Measurements from ENCODE around the gene PPM1G.
"Not testable (repeated sequence)": the region's sequence is repeated elsewhere in the genome, so short reads cannot be mapped to it uniquely, and the experiment has no call there.

PPM1G gene, protein sequence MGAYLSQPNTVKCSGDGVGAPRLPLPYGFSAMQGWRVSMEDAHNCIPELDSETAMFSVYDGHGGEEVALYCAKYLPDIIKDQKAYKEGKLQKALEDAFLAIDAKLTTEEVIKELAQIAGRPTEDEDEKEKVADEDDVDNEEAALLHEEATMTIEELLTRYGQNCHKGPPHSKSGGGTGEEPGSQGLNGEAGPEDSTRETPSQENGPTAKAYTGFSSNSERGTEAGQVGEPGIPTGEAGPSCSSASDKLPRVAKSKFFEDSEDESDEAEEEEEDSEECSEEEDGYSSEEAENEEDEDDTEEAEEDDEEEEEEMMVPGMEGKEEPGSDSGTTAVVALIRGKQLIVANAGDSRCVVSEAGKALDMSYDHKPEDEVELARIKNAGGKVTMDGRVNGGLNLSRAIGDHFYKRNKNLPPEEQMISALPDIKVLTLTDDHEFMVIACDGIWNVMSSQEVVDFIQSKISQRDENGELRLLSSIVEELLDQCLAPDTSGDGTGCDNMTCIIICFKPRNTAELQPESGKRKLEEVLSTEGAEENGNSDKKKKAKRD

DNA sequence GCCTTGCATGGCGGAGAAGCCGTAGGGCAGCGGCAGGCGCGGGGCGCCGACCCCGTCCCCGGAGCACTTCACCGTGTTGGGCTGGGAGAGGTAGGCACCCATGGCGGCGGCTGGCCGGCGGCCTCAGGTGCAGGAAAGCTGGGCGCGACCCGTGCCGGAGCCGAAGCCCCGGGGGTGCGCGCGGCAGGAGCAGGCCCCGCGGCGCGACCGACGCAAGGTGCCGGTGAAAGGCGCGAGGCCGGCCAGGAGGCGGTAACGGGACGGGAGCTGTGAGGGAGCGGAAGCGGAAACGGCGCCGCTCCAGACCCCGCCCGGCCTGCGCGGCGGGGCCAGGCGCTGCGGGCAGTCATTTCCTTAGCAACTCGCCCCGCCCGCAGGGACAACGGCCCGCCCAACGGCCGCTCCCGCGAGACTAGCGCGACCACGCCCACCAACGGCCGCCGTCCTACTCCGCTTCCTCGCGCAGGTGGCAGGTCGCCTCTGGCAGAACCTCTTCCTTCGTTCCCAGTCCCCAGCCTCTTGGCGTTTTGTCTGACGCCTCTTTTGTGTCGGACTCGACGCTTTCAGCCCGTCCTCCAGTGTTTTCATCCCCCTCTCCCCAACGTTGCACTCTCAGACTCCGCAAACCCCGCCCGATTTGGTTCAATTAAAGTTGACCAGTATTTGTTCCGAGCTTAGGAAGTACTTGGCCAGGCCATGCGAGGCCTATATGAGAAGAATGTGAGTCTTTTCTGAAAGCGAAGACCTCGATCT, at the start of gene PPM1G:
TSS of gene PPM1G (minus strand) at position 271 of the 753 bp plus-strand sequence. CDS start at position 102, 169 bp downstream.
- DNase-seq: peak; percentile 98

DNA sequence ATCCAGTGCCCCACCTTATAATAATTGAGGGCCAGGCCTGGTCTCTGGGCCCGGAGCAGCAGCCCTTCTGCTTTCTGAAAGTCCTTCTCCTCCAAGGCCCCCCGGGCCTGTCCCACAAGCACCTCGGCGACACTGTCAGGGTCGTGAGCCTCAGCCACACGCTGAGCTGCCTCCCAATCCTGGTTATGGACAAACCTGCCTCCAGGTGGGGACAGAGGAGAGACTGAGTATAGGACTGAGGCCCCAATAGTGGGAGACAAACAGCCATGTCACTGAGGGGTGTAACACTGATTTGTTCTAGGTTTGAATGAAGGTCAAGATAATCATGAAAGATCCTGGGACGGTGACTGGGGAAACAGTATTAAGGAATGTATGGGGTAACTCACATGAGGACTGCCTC, 44.6 kb upstream of the PPM1G start:
- no peak for DNase-seq

DNA sequence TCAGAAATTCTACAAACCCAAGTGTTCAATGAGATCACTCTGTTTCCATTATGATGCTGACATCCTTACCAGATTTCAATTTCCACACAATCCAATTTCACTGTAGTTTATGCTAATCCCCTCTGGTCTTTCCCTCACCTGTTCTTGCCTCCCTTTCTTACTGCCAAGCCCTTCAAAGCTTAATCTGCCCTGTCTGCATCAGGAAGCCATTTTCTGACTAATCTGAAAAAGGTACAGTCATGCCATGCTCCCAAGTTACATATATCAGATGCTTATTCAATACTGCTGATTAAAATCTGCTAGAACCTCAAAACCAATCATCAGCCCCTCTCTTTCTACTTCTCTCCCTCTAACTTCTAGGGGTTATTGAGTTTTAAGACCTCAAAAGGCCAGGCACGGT, 41.7 kb upstream of the PPM1G start:
- DNase-seq: no peak

DNA sequence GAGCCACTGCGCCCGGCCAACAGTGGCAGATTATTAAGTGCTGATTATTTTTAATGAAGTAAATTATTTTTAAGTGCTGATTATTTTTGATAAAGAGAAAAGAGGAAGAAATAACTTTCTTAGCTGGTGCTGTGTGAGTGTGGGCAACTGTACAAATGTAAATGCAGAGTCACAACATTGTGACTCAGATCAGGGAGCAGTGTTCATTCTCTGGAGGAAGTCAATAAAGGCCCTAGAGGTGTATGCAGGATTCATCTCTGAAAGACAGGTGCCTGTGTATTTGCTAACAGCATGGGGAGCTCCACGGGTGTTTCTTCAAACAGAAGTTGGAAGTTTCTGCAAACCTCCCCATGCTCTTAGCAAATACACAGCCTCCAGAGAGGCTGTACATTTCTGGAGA, 39.0 kb upstream of the PPM1G start:
- DNase-seq: no peak

DNA sequence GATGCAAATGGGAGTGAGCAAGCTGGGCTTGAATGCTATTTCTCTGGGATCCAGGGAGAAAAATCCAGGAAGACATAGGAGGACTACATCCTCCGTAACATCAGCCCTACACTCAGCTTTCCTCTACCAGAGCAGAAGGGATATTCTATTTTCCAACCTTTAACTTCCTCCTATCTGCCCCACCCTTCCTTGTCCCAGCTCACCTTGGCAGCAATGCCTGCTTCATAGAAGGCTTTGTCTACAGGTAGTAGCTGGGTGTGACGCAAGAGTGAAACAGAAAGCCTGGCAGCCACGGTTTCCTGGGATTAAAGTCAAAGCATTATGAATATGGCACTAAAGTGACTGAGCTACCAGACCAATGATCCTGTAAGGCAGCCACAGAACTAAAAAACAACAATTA, 36.7 kb upstream of the PPM1G start:
- no peak for DNase-seq

DNA sequence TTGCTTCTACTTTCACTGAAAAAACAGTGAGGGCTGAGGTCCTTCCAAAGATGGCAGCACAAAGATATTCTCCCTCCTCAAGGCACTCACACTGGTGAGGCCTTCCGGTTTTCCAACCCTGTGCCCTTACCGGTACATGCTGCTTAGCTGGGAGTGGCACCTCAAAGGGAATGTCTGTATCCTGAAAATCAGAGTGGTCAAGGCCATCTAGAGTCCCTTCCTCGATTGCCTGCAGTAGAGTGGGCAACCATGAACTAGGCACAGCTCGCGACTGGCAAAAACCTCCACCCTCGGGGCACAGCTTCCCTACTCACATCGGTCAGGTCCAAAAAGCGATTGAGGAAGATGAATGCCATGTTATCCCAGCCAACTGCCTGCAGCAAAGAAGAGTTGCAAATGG, 36.2 kb upstream of the PPM1G start:
- DNase-seq: no peak

DNA sequence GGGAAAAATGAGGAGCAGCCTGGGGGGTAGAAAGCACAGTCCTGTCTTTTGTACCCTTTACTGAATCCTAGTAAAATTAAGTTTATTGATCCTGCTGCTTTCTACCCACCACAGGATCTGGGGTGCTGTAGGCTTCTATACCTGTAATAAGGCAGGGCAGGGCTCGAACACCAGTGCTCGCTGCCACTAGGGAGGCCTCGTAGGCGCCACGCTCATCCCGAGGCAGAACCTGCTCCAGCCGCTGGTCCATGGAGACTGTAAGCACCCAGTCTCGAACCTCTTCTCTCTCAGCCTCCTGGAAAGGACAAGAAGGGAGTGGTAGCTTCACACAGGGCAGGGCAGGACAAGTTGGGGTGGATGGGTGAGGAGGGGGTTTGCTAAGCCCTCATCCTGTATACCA, 35.8 kb upstream of the PPM1G start:
- no peak for DNase-seq

DNA sequence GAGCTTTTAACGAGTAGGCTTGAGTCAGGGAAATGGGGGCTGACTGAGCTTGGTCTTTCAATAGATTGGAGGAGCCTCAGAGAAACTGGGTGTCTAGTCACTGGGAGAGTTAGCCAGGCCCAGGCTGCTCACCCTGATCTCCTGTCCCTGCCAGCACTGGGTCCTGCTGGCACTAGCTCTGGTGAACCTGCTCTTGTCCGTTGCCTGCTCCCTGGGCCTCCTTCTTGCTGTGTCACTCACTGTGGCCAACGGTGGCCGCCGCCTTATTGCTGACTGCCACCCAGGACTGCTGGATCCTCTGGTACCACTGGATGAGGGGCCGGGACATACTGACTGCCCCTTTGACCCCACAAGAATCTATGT, 33.5 kb upstream of the PPM1G start:
- no peak for DNase-seq

DNA sequence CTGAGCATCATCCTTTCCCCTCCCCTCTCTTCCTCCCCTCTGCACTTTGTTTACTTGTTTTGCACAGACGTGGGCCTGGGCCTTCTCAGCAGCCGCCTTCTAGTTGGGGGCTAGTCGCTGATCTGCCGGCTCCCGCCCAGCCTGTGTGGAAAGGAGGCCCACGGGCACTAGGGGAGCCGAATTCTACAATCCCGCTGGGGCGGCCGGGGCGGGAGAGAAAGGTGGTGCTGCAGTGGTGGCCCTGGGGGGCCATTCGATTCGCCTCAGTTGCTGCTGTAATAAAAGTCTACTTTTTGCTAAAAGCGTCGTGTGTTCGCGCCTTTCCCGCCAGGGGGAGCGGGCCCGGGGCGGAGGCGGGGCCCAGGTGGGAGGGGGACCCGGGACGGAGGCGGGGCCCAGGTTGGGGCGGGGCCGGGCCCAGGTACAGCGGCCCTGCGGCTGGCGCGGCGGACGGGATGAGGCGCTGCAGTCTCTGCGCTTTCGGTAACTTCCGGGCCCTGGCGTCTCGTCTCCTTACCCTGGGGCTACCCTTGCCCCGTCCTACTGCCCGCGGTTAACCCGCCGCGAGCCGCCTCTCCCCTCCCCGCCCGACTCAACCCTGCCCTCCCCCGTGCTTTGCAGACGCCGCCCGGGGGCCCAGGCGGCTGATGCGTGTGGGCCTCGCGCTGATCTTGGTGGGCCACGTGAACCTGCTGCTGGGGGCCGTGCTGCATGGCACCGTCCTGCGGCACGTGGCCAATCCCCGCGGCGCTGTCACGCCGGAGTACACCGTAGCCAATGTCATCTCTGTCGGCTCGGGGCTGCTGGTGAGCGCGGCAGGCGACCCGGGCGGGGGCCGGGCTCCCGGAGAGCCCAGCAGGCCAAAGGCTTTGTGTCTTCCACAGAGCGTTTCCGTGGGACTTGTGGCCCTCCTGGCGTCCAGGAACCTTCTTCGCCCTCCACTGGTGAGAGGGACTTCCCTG, 32.8 kb upstream of the PPM1G start, which contains the start of gene KRTCAP3:
TSS of gene KRTCAP3 (plus strand) at position 424 of the 962 bp plus-strand sequence. CDS start at position 456, 32 bp downstream.
- no peak for DNase-seq

DNA sequence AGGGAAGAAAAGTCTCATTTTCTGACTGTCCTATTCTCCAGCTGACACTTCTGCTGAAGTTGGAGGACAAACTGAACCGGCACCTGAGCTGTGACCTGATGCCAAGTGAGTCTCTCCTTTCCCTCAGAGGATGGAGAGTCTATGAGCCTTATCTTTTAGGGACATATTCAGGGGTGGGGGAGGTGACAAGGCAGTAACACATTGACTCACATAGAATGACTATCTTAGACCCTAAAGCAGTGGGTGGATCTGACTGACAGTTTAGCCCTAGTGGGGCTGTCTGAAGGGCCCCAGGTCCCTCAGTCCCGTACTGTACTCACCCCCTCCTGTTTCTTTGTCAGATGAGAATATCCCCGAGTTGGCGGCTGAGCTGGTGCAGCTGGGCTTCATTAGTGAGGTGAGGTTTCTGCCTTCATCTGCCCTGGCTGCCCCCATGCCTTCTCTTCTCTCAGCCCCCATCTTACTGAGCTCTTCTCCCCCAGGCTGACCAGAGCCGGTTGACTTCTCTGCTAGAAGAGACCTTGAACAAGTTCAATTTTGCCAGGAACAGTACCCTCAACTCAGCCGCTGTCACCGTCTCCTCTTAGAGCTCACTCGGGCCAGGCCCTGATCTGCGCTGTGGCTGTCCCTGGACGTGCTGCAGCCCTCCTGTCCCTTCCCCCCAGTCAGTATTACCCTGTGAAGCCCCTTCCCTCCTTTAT, 32.0 kb upstream of the PPM1G start:
- DNase-seq: peak; percentile 25

DNA sequence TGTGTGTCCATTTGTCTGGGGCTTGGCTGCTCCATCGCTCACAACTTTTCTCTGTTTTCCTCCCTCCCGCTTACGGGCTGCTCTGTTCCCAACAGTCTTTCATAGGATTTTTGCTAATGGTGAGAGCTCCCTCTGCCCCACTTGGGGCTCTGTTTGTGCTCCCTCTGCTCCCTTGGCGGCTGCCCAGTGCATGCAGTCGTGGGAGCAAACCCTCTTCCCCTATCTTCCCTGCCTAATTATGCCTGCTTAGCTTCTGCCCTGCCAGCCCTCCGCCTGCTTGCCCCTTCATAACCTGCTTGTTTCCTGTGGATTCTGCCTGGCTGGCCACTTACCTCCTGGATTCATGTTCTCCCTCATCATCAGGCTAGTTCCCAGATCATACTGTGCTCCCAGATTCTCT, 26.2 kb upstream of the PPM1G start:
- DNase-seq: no peak

DNA sequence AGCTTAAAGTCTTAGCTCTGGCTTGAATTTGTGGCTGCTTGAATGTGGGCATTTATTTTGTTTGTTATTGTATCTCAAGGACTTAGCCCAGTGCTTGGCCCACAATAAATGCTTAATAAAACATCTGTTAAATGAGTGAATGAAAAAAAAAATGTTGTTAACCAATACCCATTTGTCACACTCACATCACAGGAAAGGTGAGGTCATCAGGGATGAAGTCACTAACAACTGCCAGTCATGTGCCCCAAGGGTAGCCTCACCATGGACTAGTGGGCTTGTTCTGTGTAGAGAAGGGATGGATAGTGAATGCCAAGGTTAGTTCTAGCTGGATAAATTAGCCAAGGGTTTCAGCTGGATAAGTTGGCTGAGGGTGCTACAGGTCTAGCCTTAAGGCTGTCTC, 22.0 kb upstream of the PPM1G start:
- peak; percentile 30 for DNase-seq

DNA sequence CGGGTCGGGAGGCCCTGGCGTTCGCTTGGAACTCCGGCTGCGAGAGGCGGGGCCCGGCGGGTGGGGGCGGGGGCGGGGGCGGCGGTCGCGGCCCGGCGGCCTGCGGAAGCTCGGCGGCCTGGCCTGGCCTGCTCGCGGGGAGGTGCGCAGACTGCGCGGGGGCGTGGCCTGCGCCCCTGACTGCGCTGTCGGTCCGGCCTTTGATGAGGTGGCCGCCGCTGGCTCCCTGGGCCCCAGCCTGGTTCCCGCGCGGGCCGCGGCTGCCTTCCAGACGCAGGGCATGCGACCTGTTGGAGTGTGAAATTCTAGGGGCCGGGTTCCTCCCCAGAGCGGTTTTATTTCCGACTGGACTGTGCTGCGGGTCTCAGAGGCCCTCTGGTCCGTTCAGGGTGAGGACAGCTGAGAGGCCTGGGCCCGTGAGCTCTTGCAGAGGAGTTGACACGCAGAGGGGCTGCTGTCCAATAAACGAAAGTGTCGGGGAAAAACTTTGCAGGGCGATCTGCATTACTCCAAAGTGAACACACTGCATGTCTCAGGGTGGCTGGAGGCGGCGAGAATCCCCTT, 19.7 kb upstream of the PPM1G start:
- DNase-seq: peak; percentile 92

DNA sequence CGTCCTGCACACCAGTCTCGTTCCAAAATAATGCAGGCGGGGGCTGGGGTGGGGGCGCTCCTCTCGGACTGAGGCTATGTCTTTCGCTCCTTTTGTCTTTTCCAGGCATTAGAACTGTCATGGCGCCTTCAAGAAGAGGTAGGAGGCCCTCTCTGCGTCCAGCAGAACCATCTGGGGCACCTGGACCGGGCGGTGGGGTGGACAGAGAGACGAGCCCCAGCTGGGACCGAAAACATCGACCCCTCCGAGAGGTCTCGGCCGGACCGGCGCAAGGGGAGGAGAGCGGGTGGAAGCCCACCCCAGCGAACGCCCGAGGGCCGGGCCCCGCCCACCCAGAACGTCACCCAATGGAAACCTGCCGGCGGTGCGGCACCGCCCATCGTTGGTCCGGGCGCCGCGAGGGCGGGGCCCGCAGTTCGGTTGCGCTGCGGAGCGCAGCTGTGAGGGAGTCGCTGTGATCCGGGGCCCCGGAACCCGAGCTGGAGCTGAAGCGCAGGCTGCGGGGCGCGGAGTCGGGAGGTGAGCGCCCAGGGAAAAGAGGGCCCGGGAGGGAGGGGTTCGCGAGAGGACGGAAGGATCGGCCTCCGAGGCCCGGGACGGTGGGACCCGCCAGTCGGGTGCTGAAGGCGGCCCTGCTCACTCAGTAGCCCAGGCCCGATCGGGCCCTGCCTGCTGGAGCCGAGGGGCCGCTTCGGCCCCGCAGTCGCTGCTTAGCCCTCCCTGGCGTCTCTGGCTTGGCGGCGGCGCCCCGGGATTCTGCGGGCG, 19.0 kb upstream of the PPM1G start, which contains the start of gene NRBP1:
TSS of gene NRBP1 (plus strand) at position 419 of the 765 bp plus-strand sequence. CDS start 4,643 bp downstream, outside the sequence.
- DNase-seq: peak; percentile 95

DNA sequence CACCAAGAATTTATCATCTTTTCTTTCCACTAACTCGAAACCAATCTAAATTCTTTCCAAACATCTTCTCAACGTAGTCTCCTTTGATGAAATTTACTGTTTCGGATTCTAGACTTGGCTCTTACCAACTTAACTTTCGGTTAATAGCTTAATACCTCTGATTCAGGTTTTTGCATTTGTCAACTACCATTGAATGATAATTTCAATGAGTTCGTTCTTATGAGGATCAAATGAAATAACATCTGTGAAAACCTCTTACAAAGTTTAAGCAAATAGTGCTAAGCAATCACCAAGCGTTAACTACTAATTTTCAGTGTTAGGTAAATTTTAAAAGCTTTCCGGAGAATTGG, 18.4 kb upstream of the PPM1G start:
- DNase-seq: no peak

DNA sequence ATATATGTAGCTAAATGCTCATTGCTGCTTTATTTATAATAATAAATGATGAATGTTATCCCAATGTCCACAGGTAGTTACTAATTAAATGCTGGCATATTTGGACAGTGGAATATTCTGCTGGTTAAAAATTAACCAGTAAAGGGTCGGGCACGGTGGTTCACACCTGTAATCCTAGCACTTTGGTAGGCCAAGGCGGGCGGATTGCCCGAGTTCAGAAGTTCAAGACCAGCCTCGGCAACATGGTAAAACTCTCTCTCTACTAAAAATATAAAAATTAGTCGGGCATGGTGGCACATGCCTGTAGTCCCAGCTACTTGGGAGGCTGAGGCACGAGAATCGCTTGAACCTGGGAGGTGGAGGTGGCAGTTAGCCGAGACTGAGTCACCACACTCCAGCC, 15.6 kb upstream of the PPM1G start:
- DNase-seq: not testable (repeated sequence)

DNA sequence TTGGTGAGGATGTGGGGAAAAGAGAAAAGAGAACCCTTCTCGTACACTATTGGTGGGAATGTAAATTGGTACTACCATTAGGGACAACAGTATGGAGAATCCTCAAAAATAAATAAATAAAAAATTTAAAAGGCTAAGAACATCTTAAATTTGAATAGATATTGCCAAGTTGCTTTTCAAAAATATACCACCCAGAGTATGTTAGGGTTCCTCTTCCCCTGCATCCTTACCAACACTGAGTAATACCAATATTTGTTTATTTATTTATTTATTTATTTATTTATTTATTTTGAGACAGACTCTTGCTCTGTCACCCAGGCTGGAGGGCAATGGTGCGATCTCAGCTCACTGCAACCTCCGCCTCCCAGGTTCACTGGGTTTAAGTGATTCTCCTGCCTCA, 13.6 kb upstream of the PPM1G start:
- no peak for DNase-seq

DNA sequence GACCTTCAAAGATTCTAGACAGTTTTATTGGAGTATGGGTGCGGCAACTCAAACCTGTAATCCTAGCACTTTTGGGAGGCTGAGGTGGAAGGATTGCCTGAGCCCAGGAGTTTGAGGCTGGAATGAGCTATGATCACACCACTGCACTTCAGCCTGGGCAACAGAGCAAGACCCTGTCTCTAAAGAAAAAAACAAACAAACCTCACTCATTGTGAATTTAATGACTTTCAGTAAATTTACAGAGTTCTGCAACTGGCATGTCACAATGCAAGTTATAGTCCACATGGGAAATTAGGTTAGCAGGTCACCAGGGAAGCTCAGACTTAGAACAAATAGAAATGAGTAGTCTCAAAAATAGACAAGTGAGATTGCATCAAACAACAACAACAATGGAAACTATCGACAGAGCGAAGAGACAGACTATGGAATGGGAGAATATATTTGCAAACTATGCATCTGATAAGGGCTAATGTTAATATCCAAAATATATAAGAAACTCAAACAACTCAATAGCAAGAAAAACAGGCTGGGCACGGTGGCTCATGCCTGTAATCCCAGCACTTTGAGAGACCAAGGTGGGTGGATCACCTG, 12.4 kb upstream of the PPM1G start:
- DNase-seq: no peak

DNA sequence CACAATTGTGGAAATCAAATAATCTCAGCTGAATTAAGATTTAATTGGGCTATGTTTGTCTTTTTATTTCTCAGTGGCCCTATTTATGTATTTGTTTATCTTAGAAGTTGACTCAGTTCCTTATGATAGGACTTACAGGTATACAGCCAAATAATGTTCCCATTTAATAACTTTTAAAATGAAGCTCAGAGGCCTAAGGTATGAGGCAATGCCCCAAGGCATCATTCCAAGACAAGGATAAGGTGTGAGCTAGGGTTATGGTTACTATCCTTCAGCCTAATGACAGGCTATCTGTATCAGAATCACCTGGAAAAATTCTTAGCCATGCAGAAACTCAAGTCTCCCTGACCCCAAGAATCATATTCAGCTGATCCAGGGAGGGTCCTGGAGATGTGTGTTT, 11.6 kb upstream of the PPM1G start:
- no peak for DNase-seq

DNA sequence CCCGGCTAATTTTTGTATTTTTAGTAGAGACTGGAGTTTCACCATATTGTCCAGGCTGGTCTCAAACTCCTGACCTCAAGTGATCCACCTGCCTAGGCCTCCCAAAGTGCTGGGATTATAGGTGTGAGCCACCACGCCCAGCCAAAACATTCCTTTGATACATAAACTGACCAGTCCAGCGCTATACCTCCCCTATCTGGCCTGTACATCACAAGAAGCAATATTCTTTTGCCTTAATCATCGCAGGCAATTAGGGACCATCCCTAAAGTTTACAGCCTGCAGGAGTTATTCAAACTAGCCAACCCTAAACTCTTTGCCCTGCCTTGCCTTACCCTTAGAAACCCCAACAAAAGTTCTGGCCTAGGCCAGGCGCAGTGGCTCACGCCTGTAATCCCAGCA, 6.8 kb upstream of the PPM1G start:
- DNase-seq: no peak

Data from OCI-M1 (cell line).